Measurements from ENCODE around the gene OR14J1. TPM values are rescaled to one million over a fixed set of nuclear protein-coding genes. Genes with fewer than 3 reads are reported as not detected.
"Not testable (repeated sequence)": the region's sequence is repeated elsewhere in the genome, so short reads cannot be mapped to it uniquely, and the experiment has no call there.

Gene OR14J1
- not detected for polyA plus RNA-seq
- long read RNA-seq, donor 1, result 0 reads
- long read RNA-seq, donor 2, result 0 reads
- long read RNA-seq, donor 3, result 0 reads
- long read RNA-seq, donor 4, result 0 reads
- long read RNA-seq, donor 5, result 0 reads
- long read RNA-seq, donor 6, result 0 reads
- long read RNA-seq, donor 7, result 0 reads
- long read RNA-seq, donor 8, result 0 reads
- long read RNA-seq, donor 9, result 0 reads
- long read RNA-seq, donor 10, result 0 reads
- long read RNA-seq, donor 11, result 0 reads

- Histone ChIP-seq H3K4me1 (ENCODE audit: control insufficient read depth, insufficient read depth, low read length) (no peaks in the 10 kb centered on the region), H3K27ac (ENCODE audit: low read length) (no peak within 1 kb of the TSS), H3K4me3 (ENCODE audit: low read length) (no peak within 1 kb of the TSS), H3K36me3 (ENCODE audit: control insufficient read depth, insufficient read depth, low read length) (no peaks in the 10 kb centered on the region), H3K9me3 (ENCODE audit: control insufficient read depth, low read depth, low read length) (no peaks in the 10 kb centered on the region), H3K27me3 (ENCODE audit: control insufficient read depth, insufficient read depth, low read length) (no peaks in the 10 kb centered on the region)
- 37% methylated on average over 2 of the region's 3 CpGs for WGBS (ENCODE audit: insufficient coverage, low lambda C conversion rate)
- DNase-seq, result no peak
These were observed at the start of gene OR14J1 for GRCh38 chr6:29301316-29301715. TSS of gene OR14J1 (plus strand) at chr6:29301701. CDS start at chr6:29306690, 4,989 bp downstream.

GRCh38 chr6:29251736-29252135, 49.8 kb upstream of the OR14J1 start:
- no peaks in the 10 kb centered on the region for H3K9me3 ChIP-seq (ENCODE audit: control insufficient read depth, low read depth, low read length)
- WGBS (ENCODE audit: insufficient coverage, low lambda C conversion rate), result 100% methylated on average over 1 of the region's 9 CpGs
- no peak overlapping the region for H3K4me3 ChIP-seq (ENCODE audit: low read length)
- DNase-seq, result no peak
- H3K27ac ChIP-seq (ENCODE audit: low read length), result no peak overlapping the region
- H3K27me3 ChIP-seq (ENCODE audit: control insufficient read depth, insufficient read depth, low read length), result no peaks in the 10 kb centered on the region
- H3K4me1 ChIP-seq (ENCODE audit: control insufficient read depth, insufficient read depth, low read length), result no peaks in the 10 kb centered on the region
- no peaks in the 10 kb centered on the region for H3K36me3 ChIP-seq (ENCODE audit: control insufficient read depth, insufficient read depth, low read length)

GRCh38 chr6:29255530-29255929, 46.0 kb upstream of the OR14J1 start:
- H3K36me3 ChIP-seq (ENCODE audit: control insufficient read depth, insufficient read depth, low read length), result no peaks in the 10 kb centered on the region
- no CpG with 5 or more reads among the region's 2 CpGs for WGBS (ENCODE audit: insufficient coverage, low lambda C conversion rate)
- H3K9me3 ChIP-seq (ENCODE audit: control insufficient read depth, low read depth, low read length), result no peaks in the 10 kb centered on the region
- no peaks in the 10 kb centered on the region for H3K4me1 ChIP-seq (ENCODE audit: control insufficient read depth, insufficient read depth, low read length)
- no peak overlapping the region for H3K4me3 ChIP-seq (ENCODE audit: low read length)
- H3K27ac ChIP-seq (ENCODE audit: low read length), result no peak overlapping the region
- DNase-seq, result no peak
- H3K27me3 ChIP-seq (ENCODE audit: control insufficient read depth, insufficient read depth, low read length), result no peaks in the 10 kb centered on the region

GRCh38 chr6:29259721-29260120, 41.8 kb upstream of the OR14J1 start:
- Histone ChIP-seq H3K27me3 (ENCODE audit: control insufficient read depth, insufficient read depth, low read length) (no peaks in the 10 kb centered on the region), H3K4me1 (ENCODE audit: control insufficient read depth, insufficient read depth, low read length) (no peaks in the 10 kb centered on the region), H3K27ac (ENCODE audit: low read length) (no peak overlapping the region), H3K36me3 (ENCODE audit: control insufficient read depth, insufficient read depth, low read length) (no peaks in the 10 kb centered on the region), H3K9me3 (ENCODE audit: control insufficient read depth, low read depth, low read length) (no peaks in the 10 kb centered on the region), H3K4me3 (ENCODE audit: low read length) (no peak overlapping the region)
- WGBS (ENCODE audit: insufficient coverage, low lambda C conversion rate), result 86% methylated on average over 1 of the region's 2 CpGs
- no peak for DNase-seq

GRCh38 chr6:29263001-29263400, 38.5 kb upstream of the OR14J1 start:
- no peak overlapping the region for H3K27ac ChIP-seq (ENCODE audit: low read length)
- H3K4me1 ChIP-seq (ENCODE audit: control insufficient read depth, insufficient read depth, low read length), result no peaks in the 10 kb centered on the region
- WGBS (ENCODE audit: insufficient coverage, low lambda C conversion rate), result no CpG with 5 or more reads among the region's 3 CpGs
- H3K9me3 ChIP-seq (ENCODE audit: control insufficient read depth, low read depth, low read length), result no peaks in the 10 kb centered on the region
- DNase-seq, result no peak
- H3K36me3 ChIP-seq (ENCODE audit: control insufficient read depth, insufficient read depth, low read length), result no peaks in the 10 kb centered on the region
- no peak overlapping the region for H3K4me3 ChIP-seq (ENCODE audit: low read length)
- no peaks in the 10 kb centered on the region for H3K27me3 ChIP-seq (ENCODE audit: control insufficient read depth, insufficient read depth, low read length)

GRCh38 chr6:29294499-29294914, 7.0 kb upstream of the OR14J1 start:
- DNase-seq, result no peak
- no peak overlapping the region for H3K27ac ChIP-seq (ENCODE audit: low read length)
- H3K27me3 ChIP-seq (ENCODE audit: control insufficient read depth, insufficient read depth, low read length), result no peaks in the 10 kb centered on the region
- no peaks in the 10 kb centered on the region for H3K36me3 ChIP-seq (ENCODE audit: control insufficient read depth, insufficient read depth, low read length)
- 80% methylated on average over 1 of the region's 1 CpG for WGBS (ENCODE audit: insufficient coverage, low lambda C conversion rate)
- H3K4me3 ChIP-seq (ENCODE audit: low read length), result no peak overlapping the region
- no peaks in the 10 kb centered on the region for H3K4me1 ChIP-seq (ENCODE audit: control insufficient read depth, insufficient read depth, low read length)
- no peaks in the 10 kb centered on the region for H3K9me3 ChIP-seq (ENCODE audit: control insufficient read depth, low read depth, low read length)

- H3K27ac ChIP-seq (ENCODE audit: low read length), result no peak overlapping the region
- no peaks in the 10 kb centered on the region for H3K4me1 ChIP-seq (ENCODE audit: control insufficient read depth, insufficient read depth, low read length)
- no peak overlapping the region for H3K4me3 ChIP-seq (ENCODE audit: low read length)
- WGBS (ENCODE audit: insufficient coverage, low lambda C conversion rate), result no CpG with 5 or more reads among the region's 12 CpGs
- no peaks in the 10 kb centered on the region for H3K27me3 ChIP-seq (ENCODE audit: control insufficient read depth, insufficient read depth, low read length)
- H3K9me3 ChIP-seq (ENCODE audit: control insufficient read depth, low read depth, low read length), result no peaks in the 10 kb centered on the region
- no peak for DNase-seq
- H3K36me3 ChIP-seq (ENCODE audit: control insufficient read depth, insufficient read depth, low read length), result no peaks in the 10 kb centered on the region
These were observed 6.3 kb upstream of the OR14J1 start for GRCh38 chr6:29295181-29295585.

- Histone ChIP-seq H3K36me3 (ENCODE audit: control insufficient read depth, insufficient read depth, low read length) (no peaks in the 10 kb centered on the region), H3K27me3 (ENCODE audit: control insufficient read depth, insufficient read depth, low read length) (no peaks in the 10 kb centered on the region), H3K4me3 (ENCODE audit: low read length) (no peak overlapping the region), H3K27ac (ENCODE audit: low read length) (no peak overlapping the region), H3K4me1 (ENCODE audit: control insufficient read depth, insufficient read depth, low read length) (no peaks in the 10 kb centered on the region), H3K9me3 (ENCODE audit: control insufficient read depth, low read depth, low read length) (no peaks in the 10 kb centered on the region)
- WGBS (ENCODE audit: insufficient coverage, low lambda C conversion rate), result no CpG with 5 or more reads among the region's 7 CpGs
- peak in 1 of 2 donors; percentile 4 for DNase-seq
These were observed 5.9 kb upstream of the OR14J1 start for GRCh38 chr6:29295623-29296022.

GRCh38 chr6:29319931-29320330, 18.4 kb downstream of the OR14J1 start:
- Histone ChIP-seq H3K27ac (ENCODE audit: low read length) (no peak overlapping the region), H3K4me3 (ENCODE audit: low read length) (no peak overlapping the region), H3K4me1 (ENCODE audit: control insufficient read depth, insufficient read depth, low read length) (no peaks in the 10 kb centered on the region), H3K27me3 (ENCODE audit: control insufficient read depth, insufficient read depth, low read length) (no peaks in the 10 kb centered on the region), H3K36me3 (ENCODE audit: control insufficient read depth, insufficient read depth, low read length) (no peaks in the 10 kb centered on the region), H3K9me3 (ENCODE audit: control insufficient read depth, low read depth, low read length) (no peaks in the 10 kb centered on the region)
- no peak for DNase-seq
- 78% methylated on average over 2 of the region's 2 CpGs for WGBS (ENCODE audit: insufficient coverage, low lambda C conversion rate)

GRCh38 chr6:29323332-29323731, 21.8 kb downstream of the OR14J1 start:
- DNase-seq; H3K27me3 ChIP-seq (ENCODE audit: control insufficient read depth, insufficient read depth, low read length): not testable (repeated sequence)

GRCh38 chr6:29325777-29326176, 24.3 kb downstream of the OR14J1 start:
- Histone ChIP-seq H3K27me3 (ENCODE audit: control insufficient read depth, insufficient read depth, low read length) (no peaks in the 10 kb centered on the region), H3K4me1 (ENCODE audit: control insufficient read depth, insufficient read depth, low read length) (no peaks in the 10 kb centered on the region), H3K9me3 (ENCODE audit: control insufficient read depth, low read depth, low read length) (no peaks in the 10 kb centered on the region), H3K27ac (ENCODE audit: low read length) (no peak overlapping the region), H3K36me3 (ENCODE audit: control insufficient read depth, insufficient read depth, low read length) (no peaks in the 10 kb centered on the region), H3K4me3 (ENCODE audit: low read length) (no peak overlapping the region)
- 50% methylated on average over 1 of the region's 4 CpGs for WGBS (ENCODE audit: insufficient coverage, low lambda C conversion rate)
- DNase-seq, result no peak

More at GRCh38 chr6:29323332-29323731, 21.8 kb downstream of the OR14J1 start:
- H3K4me3 ChIP-seq (ENCODE audit: low read length); H3K27ac ChIP-seq (ENCODE audit: low read length); H3K36me3 ChIP-seq (ENCODE audit: control insufficient read depth, insufficient read depth, low read length); H3K4me1 ChIP-seq (ENCODE audit: control insufficient read depth, insufficient read depth, low read length); H3K9me3 ChIP-seq (ENCODE audit: control insufficient read depth, low read depth, low read length): not testable (repeated sequence)

Measured in large intestine (tissue), 12 donors.